ENCODE results near the gene ACSS1.

Gene ACSS1

DNA sequence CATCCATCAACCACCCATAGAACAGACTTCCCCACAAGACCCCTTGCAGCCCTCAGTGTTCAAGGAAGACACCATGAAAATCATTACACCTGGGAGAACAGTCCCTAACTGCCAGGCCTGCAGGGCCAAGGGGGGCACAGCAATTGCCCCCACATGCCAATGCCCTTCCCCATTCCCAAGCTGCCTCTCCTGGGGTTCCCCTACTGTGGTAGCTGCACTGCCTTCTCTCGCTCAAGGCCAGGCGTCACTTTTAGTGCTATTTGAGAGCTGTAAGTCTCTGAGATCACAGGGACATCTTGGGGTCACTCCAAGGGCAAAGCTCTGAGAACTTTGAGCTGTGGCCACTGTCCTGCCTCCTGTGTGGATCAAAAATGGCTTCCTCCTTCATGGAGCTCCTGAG lies 6.0 kb upstream of the ACSS1 start:
- TF ChIP-seq ZFX (IDR thresholded peaks at IDR 0.05; ENCODE audit: borderline replicate concordance) = no peak
- TF ChIP-seq, protein P1, sequence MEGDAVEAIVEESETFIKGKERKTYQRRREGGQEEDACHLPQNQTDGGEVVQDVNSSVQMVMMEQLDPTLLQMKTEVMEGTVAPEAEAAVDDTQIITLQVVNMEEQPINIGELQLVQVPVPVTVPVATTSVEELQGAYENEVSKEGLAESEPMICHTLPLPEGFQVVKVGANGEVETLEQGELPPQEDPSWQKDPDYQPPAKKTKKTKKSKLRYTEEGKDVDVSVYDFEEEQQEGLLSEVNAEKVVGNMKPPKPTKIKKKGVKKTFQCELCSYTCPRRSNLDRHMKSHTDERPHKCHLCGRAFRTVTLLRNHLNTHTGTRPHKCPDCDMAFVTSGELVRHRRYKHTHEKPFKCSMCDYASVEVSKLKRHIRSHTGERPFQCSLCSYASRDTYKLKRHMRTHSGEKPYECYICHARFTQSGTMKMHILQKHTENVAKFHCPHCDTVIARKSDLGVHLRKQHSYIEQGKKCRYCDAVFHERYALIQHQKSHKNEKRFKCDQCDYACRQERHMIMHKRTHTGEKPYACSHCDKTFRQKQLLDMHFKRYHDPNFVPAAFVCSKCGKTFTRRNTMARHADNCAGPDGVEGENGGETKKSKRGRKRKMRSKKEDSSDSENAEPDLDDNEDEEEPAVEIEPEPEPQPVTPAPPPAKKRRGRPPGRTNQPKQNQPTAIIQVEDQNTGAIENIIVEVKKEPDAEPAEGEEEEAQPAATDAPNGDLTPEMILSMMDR (IDR thresholded peaks at IDR 0.05) = no peak
- H3K27ac ChIP-seq = no peak overlapping the region

DNA sequence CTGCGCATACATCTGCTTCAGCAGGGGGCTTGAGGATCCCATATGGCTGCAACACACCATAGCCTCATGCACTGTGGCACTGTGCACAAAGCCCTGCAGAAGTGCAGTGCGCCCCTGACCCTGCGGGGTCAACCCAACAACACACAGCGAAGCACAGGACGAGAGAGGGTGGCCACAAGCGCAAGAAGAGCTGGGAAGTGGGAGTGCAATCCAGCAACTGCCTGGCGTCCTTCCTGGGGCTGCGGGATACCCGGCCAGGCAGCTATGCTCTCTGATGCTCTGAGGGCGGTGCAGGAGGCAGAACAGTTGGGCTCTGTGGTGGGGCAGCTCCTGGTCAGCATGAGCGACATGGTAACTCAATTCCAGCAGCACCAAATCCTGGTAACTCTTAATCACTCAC lies 5.6 kb upstream of the ACSS1 start:
- no peak overlapping the region for H3K27ac ChIP-seq
- no peak for TF ChIP-seq ZFX (IDR thresholded peaks at IDR 0.05; ENCODE audit: borderline replicate concordance)
- TF ChIP-seq, protein P1 (IDR thresholded peaks at IDR 0.05) = no peak

DNA sequence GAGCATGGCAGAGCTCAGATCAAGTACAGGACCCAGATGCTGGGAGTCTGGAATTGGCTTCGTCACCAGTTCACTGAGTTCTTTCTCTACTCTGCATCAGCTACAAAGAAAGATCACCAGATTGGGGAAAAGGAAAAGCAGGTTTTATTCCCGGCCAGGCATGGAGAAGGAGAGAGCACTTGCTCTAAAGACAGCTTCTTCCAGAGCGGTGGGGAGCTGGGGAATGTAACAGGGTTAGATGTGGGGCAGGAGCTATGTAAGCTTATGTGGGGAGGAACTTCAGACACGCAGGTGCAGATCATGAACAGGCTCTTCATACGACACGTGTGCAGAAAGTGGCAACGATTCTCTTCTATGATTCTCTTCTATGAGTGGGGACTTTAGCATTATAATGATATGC lies 4.9 kb upstream of the ACSS1 start:
- no peak overlapping the region for H3K27ac ChIP-seq
- TF ChIP-seq ZFX (IDR thresholded peaks at IDR 0.05; ENCODE audit: borderline replicate concordance) = no peak
- TF ChIP-seq, protein P1 (IDR thresholded peaks at IDR 0.05) = no peak

DNA sequence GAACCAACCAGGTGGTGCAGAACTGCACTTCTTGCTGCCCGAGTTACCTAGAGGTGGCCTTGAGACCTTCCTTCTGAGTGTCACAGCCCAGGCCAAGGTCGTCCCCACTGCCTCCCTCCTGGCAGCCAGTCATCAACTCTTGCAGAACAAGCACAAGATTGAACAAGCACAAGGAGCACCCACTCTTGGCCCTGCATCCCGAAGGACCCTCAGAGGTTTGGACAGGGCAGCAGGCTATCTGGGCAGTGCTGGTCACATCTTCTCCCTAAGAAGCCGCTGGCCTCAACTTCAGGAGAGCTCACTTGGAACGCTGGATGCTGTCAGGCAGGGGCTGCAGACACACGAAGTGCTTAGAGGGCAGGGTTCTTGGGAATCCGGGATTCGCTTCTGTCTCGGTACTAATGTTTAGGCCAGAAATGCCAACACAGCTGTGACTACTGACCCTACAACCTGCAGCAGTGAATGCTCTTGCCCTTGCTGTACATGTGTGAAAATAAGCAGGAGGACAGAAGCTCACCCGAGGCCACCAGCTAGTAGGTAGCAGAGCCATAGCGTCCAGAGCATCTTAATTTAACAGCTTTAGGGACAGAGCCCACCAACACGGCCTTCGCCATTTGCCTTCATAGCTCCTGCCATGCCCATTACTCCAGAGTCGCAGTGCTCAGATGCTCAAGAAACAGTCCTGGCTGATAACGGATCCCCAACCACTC lies 4.0 kb upstream of the ACSS1 start:
- no peak for TF ChIP-seq ZFX (IDR thresholded peaks at IDR 0.05; ENCODE audit: borderline replicate concordance)
- TF ChIP-seq, protein P1 (IDR thresholded peaks at IDR 0.05) = no peak
- no peak overlapping the region for H3K27ac ChIP-seq

DNA sequence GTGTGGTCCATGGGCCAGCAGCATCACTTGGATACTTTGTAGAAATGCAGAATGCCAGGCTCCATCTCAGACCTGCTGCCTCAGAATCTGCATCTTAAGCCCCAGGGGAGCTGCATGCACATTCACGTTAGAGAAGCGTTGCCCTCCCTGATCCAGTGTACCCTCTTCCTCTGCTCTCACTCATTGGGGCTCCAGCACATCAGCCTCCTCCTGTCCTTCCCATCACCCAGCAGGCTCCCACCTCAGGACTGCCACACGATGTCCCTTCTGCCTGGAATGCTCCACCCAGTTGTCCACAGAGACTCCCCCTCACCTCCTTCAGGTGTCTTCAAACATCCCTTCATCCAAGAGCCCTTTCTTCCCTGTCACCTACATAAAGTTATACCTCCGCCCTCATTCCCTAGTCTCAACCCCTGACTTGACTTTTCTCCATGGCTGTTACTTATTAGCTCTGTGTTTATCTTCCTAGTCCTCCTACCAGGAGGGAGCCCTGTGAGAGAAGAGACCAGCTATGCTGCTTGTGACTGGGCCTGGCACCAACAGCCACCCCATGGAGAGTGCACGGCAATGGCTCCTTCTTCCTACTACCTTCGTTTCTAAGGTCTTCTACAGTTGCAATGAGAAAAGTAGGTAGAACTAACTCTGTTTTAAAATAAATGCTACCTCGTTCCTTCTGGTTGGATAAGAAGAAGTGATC lies 3.3 kb upstream of the ACSS1 start:
- TF ChIP-seq ZFX (IDR thresholded peaks at IDR 0.05; ENCODE audit: borderline replicate concordance) = no peak
- TF ChIP-seq, protein P1 (IDR thresholded peaks at IDR 0.05) = no peak

DNA sequence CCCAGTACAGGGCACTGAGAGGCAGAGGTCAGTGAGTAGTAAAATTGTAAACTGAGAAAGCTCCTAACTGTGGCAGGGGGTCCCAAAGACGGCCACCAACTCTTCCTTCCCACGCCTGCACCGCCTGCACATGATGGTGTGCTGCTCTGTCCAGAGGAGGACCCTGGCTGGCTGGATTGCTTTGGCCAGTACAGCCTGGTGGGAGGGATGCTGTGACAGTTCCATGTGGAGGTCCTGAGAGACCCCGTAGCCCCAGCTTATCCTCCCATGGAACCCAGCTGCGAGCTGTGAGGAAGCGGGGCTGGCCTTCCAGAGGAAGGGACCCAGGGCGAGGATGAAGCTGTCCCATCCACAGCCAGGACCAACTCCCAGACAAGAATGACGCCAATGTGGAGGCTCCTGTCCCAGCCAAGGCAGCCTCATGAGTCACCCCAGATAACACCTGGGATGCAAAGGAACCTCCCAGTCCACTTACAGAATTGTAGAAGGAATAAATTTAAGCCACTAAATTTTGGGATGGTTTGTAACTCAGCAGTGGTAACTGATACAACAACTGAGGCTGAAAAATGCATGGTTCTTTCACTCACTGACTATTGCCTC lies 2.0 kb upstream of the ACSS1 start:
- H3K27ac ChIP-seq = no peak overlapping the region
- no peak for TF ChIP-seq ZFX (IDR thresholded peaks at IDR 0.05; ENCODE audit: borderline replicate concordance)
- TF ChIP-seq, protein P1 (IDR thresholded peaks at IDR 0.05) = no peak

More for the DNA sequence above, 3.3 kb upstream of the ACSS1 start:
- no peak overlapping the region for H3K27ac ChIP-seq
